H1 (cell line): Measurements from ENCODE around the gene LIPE. TPM values are rescaled to one million over a fixed set of nuclear protein-coding genes. Genes with fewer than 3 reads are reported as not detected.

Experiments
- CTCF ChIA-PET: fragments of 300-600 bp; sonication (Branson Sonifier 250); formaldehyde crosslinking; loops from one replicate; lab custom pipeline; 2021; ENCODE audit not compliant: partially characterized antibody; lab: Charles Lee
- POLR2A ChIA-PET: fragments of 300-600 bp; sonication (Branson Sonifier 250); formaldehyde crosslinking; loops from one replicate; lab custom pipeline; 2021; ENCODE audit warnings: inconsistent platforms; ENCODE audit not compliant: partially characterized antibody; lab: Charles Lee
- DNase-seq, 2 experiments: peaks; one replicate each; pipeline versions ENCODE4 v3.0.0 to v3.0.0-alpha.2; 2010 to 2022; ENCODE audit warnings: low spot score in 2 of 2, low read depth in 1 of 2, mixed read lengths in 1 of 2
- FAIRE-seq: peaks from 2 replicates; lab custom pipeline; 2011; peaks lifted over from hg19 to GRCh38; lab: Jason Lieb, UNC
- H2AFZ ChIP-seq: 2 replicates; pipeline ENCODE4 v1.8.1; 2012; ENCODE audit warnings: low read length, inconsistent platforms
- H2AK5ac ChIP-seq: 2 replicates; pipeline ENCODE4 v1.6.1; 2013; ENCODE audit warnings: low read depth, low read length
- H2BK120ac ChIP-seq: replicated peaks from 2 replicates; pipeline ENCODE3; 2013; ENCODE audit warnings: low read depth, low read length, inconsistent platforms
- H2BK12ac ChIP-seq: 2 replicates; pipeline ENCODE4 v1.6.1; 2013; ENCODE audit warnings: low read depth, low read length
- H2BK15ac ChIP-seq: 2 replicates; pipeline ENCODE4 v1.6.1; 2013; ENCODE audit warnings: low read length
- H2BK20ac ChIP-seq: 2 replicates; pipeline ENCODE4 v1.6.1; 2013; ENCODE audit warnings: low read length
- H2BK5ac ChIP-seq: 2 replicates; pipeline ENCODE4 v1.6.1; 2013; ENCODE audit warnings: low read depth, low read length
- H3K14ac ChIP-seq: 2 replicates; pipeline ENCODE4 v1.6.1; 2013; ENCODE audit warnings: inconsistent platforms; ENCODE audit not compliant: insufficient read length
- H3K18ac ChIP-seq: 2 replicates; pipeline ENCODE4 v1.6.1; 2013; ENCODE audit warnings: low read length; ENCODE audit errors: extremely low read depth
- H3K23ac ChIP-seq: 2 replicates; pipeline ENCODE4 v1.6.1; 2013; ENCODE audit warnings: inconsistent platforms; ENCODE audit not compliant: insufficient read length
- H3K23me2 ChIP-seq: 2 replicates; pipeline ENCODE4 v1.6.1; 2013; ENCODE audit warnings: low read depth, low read length
- H3K27ac ChIP-seq: 2 replicates; pipeline ENCODE4 v1.6.1; 2011; ENCODE audit warnings: low read depth, low read length, inconsistent platforms
- H3K27me3 ChIP-seq, 4 experiments: replicated peaks in 1 of 4; 1 replicate in 1 of 4; 2 replicates in 3 of 4; pipeline versions ENCODE4 v1.6.1 to v1.8.1; 2011 to 2013; ENCODE audit warnings: low read length in 3 of 4, mild to moderate bottlenecking in 3 of 4, inconsistent platforms in 2 of 4, mixed read lengths in 2 of 4, moderate library complexity in 1 of 4; ENCODE audit not compliant: control insufficient read depth in 3 of 4, insufficient read depth in 3 of 4; ENCODE audit errors: extremely low read depth in 1 of 4
- H3K36me3 ChIP-seq, 4 experiments: 2 replicates each; pipeline versions ENCODE4 v1.6.1 to v1.8.1; 2011 to 2013; ENCODE audit warnings: mild to moderate bottlenecking in 4 of 4, low read length in 3 of 4, moderate library complexity in 2 of 4, control low read depth in 1 of 4, inconsistent platforms in 1 of 4; ENCODE audit not compliant: insufficient read depth in 4 of 4, control insufficient read depth in 2 of 4
- H3K4ac ChIP-seq: replicated peaks from 2 replicates; pipeline ENCODE3; 2013; ENCODE audit warnings: low read length, low read depth, mixed read lengths, inconsistent platforms; ENCODE audit not compliant: insufficient read length
- H3K4me1 ChIP-seq, 4 experiments: replicated peaks in 1 of 4; 1 replicate in 1 of 4; 2 replicates in 3 of 4; pipeline versions ENCODE4 v1.6.1 to v1.8.1; 2011 to 2013; ENCODE audit warnings: low read length in 3 of 4, inconsistent platforms in 2 of 4, mixed read lengths in 1 of 4; ENCODE audit not compliant: insufficient read depth in 4 of 4, control insufficient read depth in 3 of 4
- H3K4me2 ChIP-seq, 2 experiments: 2 replicates each; pipeline versions ENCODE4 v1.6.1 to v1.8.1; 2011 to 2013; ENCODE audit warnings: low read depth in 2 of 2, low read length in 2 of 2, control low read depth in 1 of 2, inconsistent platforms in 1 of 2, mild to moderate bottlenecking in 1 of 2; ENCODE audit not compliant: insufficient read depth in 1 of 2
- H3K4me3 ChIP-seq, 4 experiments: fragments of 200-600, 300-600 bp in 1 of 4; sonication (generic), shearing (Covaris generic), sonication (Bioruptor Twin) in 1 of 4; 2 replicates each; pipeline versions ENCODE4 v1.5.1 to v1.8.1; 2011 to 2016; ENCODE audit warnings: low read length in 4 of 4, low read depth in 3 of 4, control low read depth in 2 of 4, inconsistent platforms in 2 of 4, mild to moderate bottlenecking in 2 of 4, mixed read lengths in 1 of 4, moderate library complexity in 1 of 4; ENCODE audit not compliant: insufficient read depth in 2 of 4; ENCODE audit errors: extremely low read depth in 1 of 4
- H3K56ac ChIP-seq: replicated peaks from 2 replicates; pipeline ENCODE3; 2013; ENCODE audit warnings: low read depth, mild to moderate bottlenecking, mixed read lengths, low read length, inconsistent platforms; ENCODE audit not compliant: insufficient read length
- H3K79me1 ChIP-seq: 2 replicates; pipeline ENCODE4 v1.6.1; 2013; ENCODE audit warnings: low read depth, low read length, control low read depth
- H3K79me2 ChIP-seq, 2 experiments: 2 replicates each; pipeline versions ENCODE4 v1.6.1 to v1.8.1; 2012 to 2013; ENCODE audit warnings: low read length in 2 of 2, mild to moderate bottlenecking in 2 of 2, inconsistent platforms in 1 of 2; ENCODE audit not compliant: insufficient read depth in 2 of 2, control insufficient read depth in 1 of 2
- H3K9ac ChIP-seq, 4 experiments: replicated peaks in 1 of 4; 1 replicate in 1 of 4; 2 replicates in 3 of 4; pipeline versions ENCODE4 v1.6.1 to v1.8.1; 2011 to 2013; ENCODE audit warnings: low read depth in 3 of 4, low read length in 3 of 4, control low read depth in 2 of 4, mild to moderate bottlenecking in 2 of 4, moderate library complexity in 2 of 4, inconsistent platforms in 1 of 4; ENCODE audit errors: extremely low read depth in 1 of 4
- H3K9me3 ChIP-seq, 2 experiments: 2 replicates each; pipeline versions ENCODE4 v1.6.1 to v1.8.1; 2012 to 2013; ENCODE audit warnings: mild to moderate bottlenecking in 2 of 2, moderate library complexity in 2 of 2, control low read depth in 1 of 2, inconsistent platforms in 1 of 2, low read depth in 1 of 2, low read length in 1 of 2, mixed read lengths in 1 of 2; ENCODE audit not compliant: insufficient read depth in 2 of 2
- H4K20me1 ChIP-seq, 2 experiments: replicated peaks in 1 of 2; 2 replicates each; pipeline versions ENCODE3 to v1.8.1; 2011 to 2013; ENCODE audit warnings: inconsistent platforms in 2 of 2, low read length in 2 of 2, mild to moderate bottlenecking in 1 of 2; ENCODE audit not compliant: insufficient read depth in 2 of 2, control insufficient read depth in 1 of 2
- H4K5ac ChIP-seq: 2 replicates; pipeline ENCODE4 v1.6.1; 2013; ENCODE audit warnings: low read length, low read depth, mixed read lengths, inconsistent platforms; ENCODE audit not compliant: insufficient read length
- H4K8ac ChIP-seq: 2 replicates; pipeline ENCODE4 v1.8.0; 2013; ENCODE audit warnings: mild to moderate bottlenecking, moderate library complexity, low read length, inconsistent platforms; ENCODE audit not compliant: insufficient read depth; ENCODE audit errors: extremely low read depth
- H4K91ac ChIP-seq: replicated peaks from 2 replicates; pipeline ENCODE3; 2013; ENCODE audit warnings: low read length, mixed read lengths, inconsistent platforms; ENCODE audit not compliant: insufficient read length
- CEBPB ChIP-seq: IDR thresholded peaks from 2 replicates; pipeline ENCODE4 v1.6.1; 2012; ENCODE audit warnings: low read depth, low read length
- HDAC2 ChIP-seq, 2 experiments: fragments of 300-600 bp in 1 of 2; sonication (generic) in 1 of 2; IDR thresholded peaks; 2 replicates each; pipeline ENCODE4 v1.6.1; 2011 to 2012; ENCODE audit warnings: low read depth in 2 of 2, low read length in 2 of 2, mild to moderate bottlenecking in 2 of 2, moderate library complexity in 2 of 2, borderline replicate concordance in 1 of 2, inconsistent platforms in 1 of 2
- MAFK ChIP-seq: IDR thresholded peaks from 2 replicates; pipeline ENCODE4 v1.6.1; 2012; ENCODE audit warnings: low read depth, mild to moderate bottlenecking, improper control_type of control experiment, low read length
- SIRT6 ChIP-seq: IDR thresholded peaks from one replicate; pipeline ENCODE4 v1.7.1; 2012; ENCODE audit warnings: low read length, inconsistent platforms
- WGBS, 2 experiments: shearing (Covaris generic) in 1 of 2; methylation state at CpG; one replicate each; pipeline versions ENCODE4 v1.1.6 to v1.1.7; 2013 to 2015; ENCODE audit warnings: low lambda C conversion rate in 2 of 2, mixed read lengths in 2 of 2, inconsistent platforms in 1 of 2, low coverage in 1 of 2, missing lambda C conversion rate in 1 of 2; ENCODE audit not compliant: insufficient replicate concordance in 2 of 2, insufficient coverage in 1 of 2, insufficient read length in 1 of 2; ENCODE audit errors: extremely low coverage in 1 of 2, missing lambda C conversion rate in 1 of 2; 5-methylcytosine and 5-hydroxymethylcytosine counted together
- polyA plus RNA-seq, 7 experiments: library from polyadenylated mRNA; depleted of rRNA in 3 of 7; stranded (reverse) in 5 of 7; unstranded in 2 of 7; fragments of >200 nt in 5 of 7; fragments of 200-250 nt in 2 of 7; gene quantifications; 1 replicate in 5 of 7; 2 replicates in 1 of 7; 4 replicates in 1 of 7; pipeline versions ENCODE4 v1.2.1 to v1.2.3, GENCODE V29; 2011 to 2013; ENCODE audit warnings: missing spikeins in 2 of 7, mixed read lengths in 2 of 7
- total RNA-seq: library from RNA; stranded (reverse); fragmentation: NEBNext Ultra II Directional; extraction: Animal tissue kit (Norgen Biotek cat#: 25700); gene quantifications from 2 replicates; pipeline ENCODE4 v1.2.1, GENCODE V29; 2021

LIPE gene
- total and polyA plus RNA-seq, 2 of the 8 experiments (the other 6 are each of a cell fraction or from before 2014, with no cell fraction given): 8.7 to 15.9 TPM

DNA sequence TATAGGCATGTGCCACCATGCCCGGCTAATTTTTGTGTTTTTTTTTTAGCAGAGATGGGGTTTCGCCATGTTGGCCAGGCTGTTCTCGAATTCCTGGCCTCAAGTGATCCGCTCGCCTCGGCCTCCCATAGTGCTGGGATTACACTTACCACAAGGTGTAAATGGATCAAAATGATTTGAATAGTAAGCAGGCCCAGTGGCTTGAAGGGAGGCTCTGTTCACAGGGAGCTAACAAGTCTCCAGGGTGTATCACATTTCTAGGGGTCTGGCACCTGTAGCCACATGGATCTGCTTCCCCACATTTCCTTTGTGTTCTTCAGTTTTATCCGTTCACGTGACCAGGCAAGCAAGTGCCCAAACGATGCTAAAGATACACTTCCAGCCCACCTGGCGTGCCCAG lies 23.6 kb downstream of the LIPE start:
- DNase-seq (no peak), FAIRE-seq (no peak)
- peaks cover 4% of the 10 kb centered on the region; the same call in 1 of the 2 replicates for H3K79me1 ChIP-seq
- H4K20me1 ChIP-seq: peaks cover 13 to 29% of the 10 kb centered on the region in 2 experiments
- CTCF ChIA-PET: interaction anchor here (1.2 to 1.4 kb wide), 3 partner anchors 15 to 37 kb away, joined by 3 to 5 read pairs (median 4); no protein-coding TSS in a partner anchor
- no peak overlapping the region for H3K4ac ChIP-seq
- H2BK120ac ChIP-seq: no peak overlapping the region
- peaks cover 0 to 10% (median 5%) of the 10 kb centered on the region in 4 experiments; a peak in 5 of 7 replicates for H3K27me3 ChIP-seq
- no peak overlapping the region for H2BK20ac ChIP-seq
- 88% methylated on average over 9 of the region's 10 CpGs; no CpG with 5 or more reads in 1 of the 2 experiments for WGBS, 2 experiments
- no peak overlapping the region for H2BK15ac ChIP-seq
- H3K23ac ChIP-seq: no peak overlapping the region
- H4K8ac ChIP-seq: no peak overlapping the region
- no peaks in the 10 kb centered on the region; a peak in 1 of 8 replicates for H3K36me3 ChIP-seq
- H2AK5ac ChIP-seq: no peak overlapping the region
- H2BK12ac ChIP-seq: no peak overlapping the region
- H3K79me2 ChIP-seq: no peaks in the 10 kb centered on the region
- H2AFZ ChIP-seq: no peak overlapping the region
- no peak overlapping the region; a peak in 1 of 7 replicates for H3K9ac ChIP-seq
- H2BK5ac ChIP-seq: no peak overlapping the region
- no peak overlapping the region for H4K91ac ChIP-seq
- no peak overlapping the region for H3K56ac ChIP-seq
- POLR2A ChIA-PET: no interaction called here
- no peak overlapping the region for H3K18ac ChIP-seq
- no peak overlapping the region; a peak in 1 of 4 replicates for H3K4me2 ChIP-seq
- peaks cover 13% of the 10 kb centered on the region; the same call in 1 of the 2 replicates for H3K23me2 ChIP-seq
- no peaks in the 10 kb centered on the region for H3K9me3 ChIP-seq
- H4K5ac ChIP-seq: no peak overlapping the region
- TF ChIP-seq HDAC2 (IDR thresholded peaks at IDR 0.05; ENCODE audit: borderline replicate concordance in 1 of 2, low read depth in 2 of 2, low read length in 2 of 2) (no peak), SIRT6 (no peak), MAFK (no peak), CEBPB (no peak)
- H3K4me1 ChIP-seq: peaks cover 5 to 8% (median 7%) of the 10 kb centered on the region in 4 experiments; a peak in 6 of 7 replicates
- no peak overlapping the region for H3K4me3 ChIP-seq
- H3K27ac ChIP-seq: no peak overlapping the region
- no peak overlapping the region for H3K14ac ChIP-seq
